ENCODE results near the gene MAGEA8. TPM values are rescaled to one million over a fixed set of nuclear protein-coding genes. Genes with fewer than 3 reads are reported as not detected.
"Not testable (repeated sequence)": the region's sequence is repeated elsewhere in the genome, so short reads cannot be mapped to it uniquely, and the experiment has no call there.

MAGEA8 gene
- total and polyA plus RNA-seq, 2 donors (not counting 3 experiments of a cell fraction or from before 2014, with no cell fraction given), result not detected

- no peaks in the 10 kb centered on the region for H4K20me1 ChIP-seq (replicated peaks; ENCODE audit: control insufficient read depth, extremely low read depth, insufficient read depth, low read length)
- no peak overlapping the region for H2AFZ ChIP-seq (ENCODE audit: low read depth, low read length)
- H3K79me2 ChIP-seq (ENCODE audit: control insufficient read depth, insufficient read depth, low read length), result no peaks in the 10 kb centered on the region
- ChIA-PET CTCF (no interaction called here), POLR2A (no interaction called here)
- H3K36me3 ChIP-seq (ENCODE audit: control insufficient read depth in 2 of 2, extremely low read depth in 1 of 2, insufficient read depth in 2 of 2, low read length in 2 of 2), result no peaks in the 10 kb centered on the region
- intact Hi-C loops (cut with micrococcal nuclease) (no loop called here), dilution Hi-C loops (cut with MboI; ENCODE audit: extremely low pct_ligation_motif_present, low sequenced_read_pairs) (no loop called here)
- H3K9ac ChIP-seq (replicated peaks; ENCODE audit: extremely low read depth, insufficient read depth, low read length), result no peak overlapping the region
- no peak for FAIRE-seq
- DNase-seq (ENCODE audit: low read depth, low spot score), result no peak
- H3K9me3 ChIP-seq (replicated peaks; ENCODE audit: control insufficient read depth, insufficient read depth, low read length), result no peaks in the 10 kb centered on the region
- H3K27me3 ChIP-seq (ENCODE audit: control insufficient read depth in 2 of 2, insufficient read depth in 2 of 2, low read length in 2 of 2), result no peaks in the 10 kb centered on the region
- H3K4me3 ChIP-seq (replicated peaks in 1 of 3; ENCODE audit: insufficient read depth in 1 of 3, low read depth in 1 of 3, low read length in 3 of 3), result no peak overlapping the region
- no peak overlapping the region for H3K4me2 ChIP-seq (ENCODE audit: insufficient read depth, low read length)
- H3K9me1 ChIP-seq (replicated peaks; ENCODE audit: control insufficient read depth, extremely low read depth, insufficient read depth, low read length), result no peaks in the 10 kb centered on the region
- no TSS peak for BruUV-seq (replicated peaks)
- TF ChIP-seq GATA2 (IDR thresholded peaks at IDR 0.05; ENCODE audit: insufficient read depth, insufficient read length, low read depth, low read length), result no peak
- no peak for TF ChIP-seq POLR2AphosphoS5 (IDR thresholded peaks at IDR 0.05; ENCODE audit: insufficient read depth, low read depth, low read length)
- TF ChIP-seq POLR2A (IDR thresholded peaks at IDR 0.05; ENCODE audit: low read depth, low read length), result no peak
- no peak for TF ChIP-seq EZH2 (IDR thresholded peaks at IDR 0.05; ENCODE audit: borderline replicate concordance, low read depth, low read length, severe bottlenecking)
- TF ChIP-seq MAX (IDR thresholded peaks at IDR 0.05; ENCODE audit: insufficient read depth, insufficient read length), result no peak
- TF ChIP-seq JUN (IDR thresholded peaks at IDR 0.05; ENCODE audit: borderline replicate concordance, insufficient read depth, insufficient read length, low read depth), result no peak
- no peak for TF ChIP-seq FOS (IDR thresholded peaks at IDR 0.05; ENCODE audit: borderline replicate concordance, insufficient read depth, low read length)
- TF ChIP-seq MYC (IDR thresholded peaks at IDR 0.05; ENCODE audit: low read depth, low read length), result no peak
- TF ChIP-seq CTCF (IDR thresholded peaks at IDR 0.05; ENCODE audit: extremely low read depth in 1 of 2, insufficient read depth in 1 of 2, low read depth in 1 of 2, low read length in 2 of 2), result no peak
- H3K4me1 ChIP-seq (ENCODE audit: control insufficient read depth, extremely low read depth, insufficient read depth, low read length), result no peaks in the 10 kb centered on the region
- no peak overlapping the region for H3K27ac ChIP-seq (ENCODE audit: insufficient read depth, low read depth, low read length)
These were observed 3.3 kb upstream of the MAGEA8 start for GRCh38 chrX:149877636-149878035.

- FAIRE-seq; H3K9me3 ChIP-seq (replicated peaks; ENCODE audit: control insufficient read depth, insufficient read depth, low read length); H3K4me2 ChIP-seq (ENCODE audit: insufficient read depth, low read length); H4K20me1 ChIP-seq (replicated peaks; ENCODE audit: control insufficient read depth, extremely low read depth, insufficient read depth, low read length); intact Hi-C loops (cut with micrococcal nuclease); CTCF ChIA-PET; H3K36me3 ChIP-seq (ENCODE audit: control insufficient read depth in 2 of 2, extremely low read depth in 1 of 2, insufficient read depth in 2 of 2, low read length in 2 of 2); POLR2A ChIA-PET; H3K4me1 ChIP-seq (ENCODE audit: control insufficient read depth, extremely low read depth, insufficient read depth, low read length); H2AFZ ChIP-seq (ENCODE audit: low read depth, low read length); H3K79me2 ChIP-seq (ENCODE audit: control insufficient read depth, insufficient read depth, low read length); BruUV-seq (replicated peaks); H3K27ac ChIP-seq (ENCODE audit: insufficient read depth, low read depth, low read length); H3K4me3 ChIP-seq (replicated peaks in 1 of 3; ENCODE audit: insufficient read depth in 1 of 3, low read depth in 1 of 3, low read length in 3 of 3); dilution Hi-C loops (cut with MboI; ENCODE audit: extremely low pct_ligation_motif_present, low sequenced_read_pairs); H3K9me1 ChIP-seq (replicated peaks; ENCODE audit: control insufficient read depth, extremely low read depth, insufficient read depth, low read length); H3K27me3 ChIP-seq (ENCODE audit: control insufficient read depth in 2 of 2, insufficient read depth in 2 of 2, low read length in 2 of 2); DNase-seq (ENCODE audit: low read depth, low spot score); H3K9ac ChIP-seq (replicated peaks; ENCODE audit: extremely low read depth, insufficient read depth, low read length): not testable (repeated sequence)
These were observed 9.8 kb downstream of the MAGEA8 start for GRCh38 chrX:149890828-149891227.

All from endothelial cell of umbilical vein (primary cell).